Eye (tissue), 1 donor: ENCODE measurements around the gene SMAGP.
A peak's percentile ranks its signal among the peaks of the same experiment; 100 is the strongest.
"Not testable (repeated sequence)": the region's sequence is repeated elsewhere in the genome, so short reads cannot be mapped to it uniquely, and the experiment has no call there.

Source experiments
- DNase-seq: peaks from one replicate; pipeline ENCODE4 v3.0.0-alpha.2; 2015

The SMAGP gene

DNA sequence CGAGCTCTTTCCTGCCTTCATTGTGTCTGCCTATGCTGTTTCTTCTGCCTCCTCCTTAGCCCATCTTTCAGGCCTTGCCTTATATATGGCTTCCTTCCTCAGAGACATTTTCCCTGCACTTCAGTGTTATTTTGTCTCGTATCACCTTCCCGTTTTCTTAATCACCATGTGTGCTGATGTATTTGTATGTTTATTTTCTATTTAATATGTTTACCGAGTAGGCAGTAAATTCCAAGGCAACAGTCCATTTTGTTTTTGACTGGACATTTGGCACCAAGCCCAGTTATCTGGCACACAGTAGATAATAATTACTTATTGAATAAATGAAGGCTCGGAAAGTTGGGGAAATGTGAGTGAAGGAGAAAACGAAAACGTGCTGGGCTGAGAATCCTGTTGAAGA, 47.8 kb downstream of the SMAGP start:
- DNase-seq = no peak

DNA sequence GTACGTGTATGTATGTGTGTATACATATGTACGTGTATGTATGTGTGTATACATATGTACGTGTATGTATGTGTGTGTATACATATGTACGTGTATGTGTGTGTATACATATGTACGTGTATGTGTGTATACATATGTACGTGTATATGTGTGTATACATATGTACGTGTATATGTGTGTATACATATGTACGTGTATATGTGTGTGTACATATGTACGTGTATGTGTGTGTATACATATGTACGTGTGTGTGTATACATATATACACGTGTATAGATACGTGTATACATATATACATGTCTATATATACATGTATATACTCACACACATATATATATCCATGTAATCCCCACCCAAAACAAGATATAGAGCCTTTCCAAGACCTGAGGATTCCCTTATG, 50.4 kb downstream of the SMAGP start:
- DNase-seq = not testable (repeated sequence)

DNA sequence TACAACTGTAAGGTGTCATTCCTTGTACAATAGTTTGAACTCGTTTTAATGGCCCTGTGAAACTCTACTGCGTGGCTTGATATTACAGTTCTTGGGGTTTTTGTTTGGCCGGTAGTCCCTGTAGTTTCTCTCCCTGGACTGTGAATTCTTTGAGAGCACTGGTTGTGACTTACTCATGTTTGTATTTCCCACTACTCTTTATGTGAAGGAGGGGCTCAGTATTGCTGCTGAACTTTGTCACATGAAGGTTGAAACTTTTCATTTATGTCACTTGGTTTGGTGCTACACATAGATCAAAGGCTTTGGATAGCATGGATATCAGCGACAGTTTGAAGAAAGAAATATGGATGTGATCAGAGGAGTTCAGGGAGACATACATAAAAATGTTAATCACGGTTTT, 50.9 kb downstream of the SMAGP start:
- DNase-seq = no peak

DNA sequence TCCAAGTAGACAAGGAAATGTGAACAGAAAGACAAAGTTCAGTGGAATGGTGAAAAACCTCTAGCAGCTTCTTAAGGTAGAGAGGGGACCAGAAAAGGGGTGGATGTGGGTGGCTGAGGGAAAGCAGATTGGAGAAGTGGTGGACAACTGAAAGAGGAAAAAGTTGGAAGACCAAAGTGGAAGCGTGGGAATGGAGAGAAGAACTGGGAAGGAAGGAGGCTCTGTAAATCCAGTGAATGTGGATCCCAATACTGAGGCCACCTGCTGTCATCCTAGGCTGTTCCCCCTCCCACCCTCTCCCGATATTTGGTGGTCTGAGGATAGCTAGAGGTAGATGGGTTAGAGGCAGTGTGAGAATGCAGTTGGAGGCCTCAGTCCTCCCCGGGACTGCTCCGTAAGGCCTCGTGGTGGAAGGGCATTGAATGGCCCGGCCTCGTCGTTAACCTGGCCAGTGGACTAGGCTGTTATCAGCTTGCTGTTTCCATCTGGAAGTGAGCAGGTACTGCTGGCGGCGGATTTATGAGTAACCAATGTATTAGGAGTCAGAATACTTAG, 51.5 kb downstream of the SMAGP start:
- DNase-seq = no peak

DNA sequence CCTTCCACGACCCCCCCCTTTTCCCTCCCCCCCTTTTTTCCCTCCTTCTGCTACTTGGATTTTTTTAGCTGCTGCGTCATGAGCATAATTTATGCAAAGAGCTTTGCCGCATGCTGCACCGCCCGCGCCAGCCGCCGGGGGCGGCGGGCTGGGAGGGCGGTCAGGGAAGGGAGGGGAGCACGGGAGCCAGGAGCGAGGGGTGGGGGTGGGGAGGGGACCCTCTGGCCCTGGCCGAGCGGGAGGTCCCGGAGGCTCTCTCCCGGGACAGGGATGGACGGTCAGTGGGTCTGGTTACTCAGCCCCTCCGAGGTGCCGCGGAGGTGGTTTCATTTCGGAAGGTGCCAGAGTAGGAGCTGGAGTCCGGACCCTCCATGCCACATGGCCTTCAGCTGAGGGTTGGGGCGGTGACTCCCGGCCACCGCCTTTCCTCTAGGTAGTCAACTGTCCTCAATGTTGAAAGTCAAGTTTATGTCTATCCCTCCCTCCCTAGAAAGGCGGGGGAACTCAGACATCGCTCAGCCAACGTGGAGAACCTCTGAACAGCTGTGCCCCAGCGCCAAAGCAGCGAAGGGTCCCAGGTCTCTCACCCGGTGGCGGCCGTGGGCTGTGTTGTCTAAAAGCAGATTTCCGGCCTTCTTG, 52.1 kb downstream of the SMAGP start, which contains the start of gene POU6F1:
POU6F1 (minus strand) TSS at position 95 of the 639 bp plus-strand sequence. CDS start 11,226 bp downstream, outside the sequence.
- DNase-seq = peak; percentile 94

DNA sequence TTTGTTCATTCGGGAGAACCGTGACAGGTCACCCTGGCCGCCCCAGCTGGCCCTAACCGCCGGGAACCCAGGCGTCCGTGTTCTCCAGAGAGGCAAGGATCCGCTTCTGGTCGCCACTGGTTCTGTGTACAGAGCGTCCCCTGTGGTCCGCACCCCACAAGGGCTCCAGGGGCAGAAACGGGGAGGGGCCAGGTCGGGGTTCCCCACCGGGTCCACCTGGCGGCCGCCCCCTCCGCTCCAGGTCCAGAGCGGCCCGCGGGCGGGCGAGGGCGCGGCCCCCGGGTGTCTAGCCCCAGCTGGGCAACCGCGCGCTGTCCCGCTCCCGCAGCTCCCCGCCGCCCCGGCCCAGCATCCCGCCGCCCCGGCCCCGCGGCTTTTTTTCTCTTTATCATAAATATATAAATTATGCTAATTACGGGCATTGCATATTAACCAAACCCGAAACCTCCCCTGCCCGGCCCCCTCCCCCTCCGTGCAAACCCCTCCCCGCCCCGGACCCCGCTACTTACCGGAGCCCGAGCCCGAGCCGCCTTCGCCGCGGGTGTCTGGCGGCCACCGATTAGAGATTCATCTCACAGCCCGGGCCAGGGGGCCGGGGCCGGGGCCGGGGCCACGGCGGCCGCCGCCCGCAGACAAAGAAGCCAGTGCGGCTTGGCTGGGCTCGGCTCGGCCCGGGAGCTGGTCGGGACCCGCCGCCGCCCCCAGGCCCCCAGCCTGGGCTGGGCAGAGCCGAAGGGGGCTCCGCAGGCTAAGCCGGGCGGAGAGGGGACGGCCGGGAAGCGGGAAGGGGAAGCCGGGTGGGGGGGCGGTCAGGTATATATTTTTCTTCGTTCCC, 52.9 kb downstream of the SMAGP start:
- DNase-seq = peak; percentile 68

DNA sequence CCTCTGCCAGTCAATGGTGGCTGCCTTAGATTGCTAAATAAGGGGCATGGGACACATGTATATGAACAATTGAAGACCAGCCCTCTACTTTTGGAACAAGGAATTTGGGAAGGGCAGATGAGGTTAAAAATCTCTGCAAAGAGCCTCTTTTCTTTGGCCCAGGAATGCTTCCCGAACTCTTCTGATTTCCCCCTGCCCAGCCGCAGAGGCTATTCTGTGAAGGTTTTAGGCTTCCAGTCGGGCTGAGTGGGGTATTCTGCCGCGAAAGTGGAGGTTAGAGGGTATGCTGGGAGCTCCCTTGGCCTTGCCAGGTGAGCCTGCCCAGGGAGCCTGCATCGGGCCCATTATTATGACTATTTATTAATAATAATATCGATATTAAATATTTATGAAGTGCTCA, 53.6 kb downstream of the SMAGP start:
- DNase-seq = no peak

DNA sequence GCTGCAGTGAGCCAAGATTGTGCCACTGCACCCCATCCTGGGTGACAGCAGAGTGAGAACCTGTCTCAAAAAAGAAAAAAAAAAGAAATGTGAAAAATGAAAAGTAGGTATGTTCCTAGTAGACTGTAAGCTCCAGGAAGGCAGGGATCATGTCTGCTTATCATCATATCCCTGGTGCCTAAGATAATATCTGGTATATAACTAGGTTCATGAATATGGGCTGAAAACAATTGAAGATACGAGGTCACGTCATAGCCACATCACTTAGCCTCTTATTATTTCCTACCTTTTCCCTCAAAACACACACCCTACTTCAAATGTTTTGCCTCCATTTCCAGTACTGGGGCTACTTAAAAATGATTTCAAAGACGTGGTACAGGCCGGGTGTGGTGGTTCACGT, 55.3 kb downstream of the SMAGP start:
- DNase-seq = no peak

DNA sequence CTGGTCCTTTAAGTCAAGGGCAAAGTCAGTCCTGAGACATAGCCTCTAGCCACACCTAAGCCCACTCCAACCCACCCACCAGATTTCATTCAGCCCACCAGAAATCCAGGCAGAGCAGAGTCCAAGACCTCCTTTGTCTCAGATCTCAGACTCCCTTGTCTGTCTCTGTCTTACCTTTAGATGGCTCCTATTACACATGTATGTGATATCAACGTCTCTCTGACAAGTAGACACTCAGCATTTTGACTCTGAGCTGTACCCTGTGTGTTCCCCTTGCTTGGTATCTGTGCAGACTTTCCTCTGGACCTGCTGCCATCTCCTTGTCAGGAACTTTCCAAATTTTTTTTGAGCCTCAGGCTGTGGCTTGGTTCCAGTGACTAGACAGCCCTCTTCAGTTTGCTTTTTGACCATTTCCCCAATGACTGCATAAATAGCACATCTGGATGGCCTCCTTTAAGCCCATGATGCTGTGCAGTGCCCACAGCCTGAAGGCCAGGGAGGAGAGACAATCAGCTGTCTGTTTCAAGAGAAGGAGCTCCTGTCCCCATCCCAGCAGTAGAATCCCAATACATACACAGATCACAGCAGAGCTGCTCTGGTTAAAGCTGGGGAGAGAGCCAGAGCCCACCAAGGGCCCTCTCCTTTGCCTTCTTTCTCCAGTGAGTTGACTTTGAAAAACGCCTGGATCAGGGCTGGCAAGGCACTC, 59.4 kb downstream of the SMAGP start:
- DNase-seq = no peak

DNA sequence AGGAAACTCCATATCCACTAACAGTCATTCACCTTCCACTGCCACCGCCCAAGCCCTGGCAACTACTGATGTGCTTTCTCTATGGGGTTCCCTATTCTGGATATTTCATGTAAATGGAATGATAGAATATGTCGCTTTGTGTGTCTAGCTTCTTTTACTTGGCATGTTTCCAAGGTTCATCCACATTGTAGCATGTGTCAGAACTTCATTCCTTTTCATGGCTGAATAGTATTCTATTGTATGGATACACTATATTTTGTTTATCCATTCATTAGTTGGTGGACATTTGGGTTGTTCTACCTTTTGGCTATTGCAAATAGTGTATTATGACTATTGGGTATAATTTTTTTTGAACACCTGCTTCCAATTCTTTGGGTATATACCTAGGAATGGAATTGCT, 61.0 kb downstream of the SMAGP start:
- DNase-seq = no peak

DNA sequence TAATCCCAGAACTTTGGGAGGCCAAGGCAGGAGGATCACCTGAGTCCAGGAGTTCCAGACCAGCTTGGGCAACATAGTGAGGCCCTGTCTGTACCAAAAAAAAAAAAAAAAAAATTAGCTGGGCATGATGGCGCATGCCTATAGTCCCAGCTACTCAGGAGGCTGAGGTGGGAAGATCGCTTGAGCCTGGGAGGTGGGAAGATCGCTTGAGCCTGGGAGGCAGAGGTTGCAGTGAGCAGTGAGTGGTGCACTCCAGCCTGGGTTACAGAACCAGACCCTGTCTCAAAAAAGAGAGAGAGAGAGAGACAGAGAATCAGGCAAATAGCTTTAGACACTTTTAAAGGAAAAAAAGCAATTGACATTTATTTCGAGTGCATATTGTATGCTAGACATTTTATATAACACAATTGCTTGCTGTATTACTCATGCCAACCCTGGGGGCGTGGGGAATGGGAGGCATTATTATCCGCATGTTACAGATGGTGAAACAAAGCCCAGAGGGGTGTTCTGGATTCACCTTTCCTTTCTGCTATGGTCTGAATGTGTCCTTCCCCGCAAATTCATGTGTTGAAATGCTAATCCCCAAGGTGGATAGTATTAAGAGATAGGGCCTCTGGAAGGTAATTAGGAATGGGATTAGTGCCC, 62.1 kb downstream of the SMAGP start:
- DNase-seq = no peak

DNA sequence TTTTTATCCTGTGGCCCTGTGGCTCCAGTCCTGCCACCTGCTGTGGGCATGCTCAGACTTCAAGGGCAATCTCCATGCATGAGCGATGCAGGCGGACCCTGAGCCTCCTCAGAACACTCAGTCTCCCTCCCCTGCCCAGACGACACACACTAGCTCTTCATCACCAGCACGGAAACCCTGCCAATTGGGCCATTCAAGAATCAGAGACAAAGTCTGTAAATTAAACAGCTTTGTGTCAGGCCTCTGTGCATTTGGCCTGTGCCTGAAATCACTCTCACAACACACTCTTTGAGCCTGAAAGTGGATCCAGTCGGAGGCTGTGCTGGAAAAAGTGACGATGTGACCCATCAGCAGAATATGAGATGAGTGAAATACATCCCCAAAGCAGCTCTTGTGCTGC, 64.9 kb downstream of the SMAGP start:
- no peak for DNase-seq

DNA sequence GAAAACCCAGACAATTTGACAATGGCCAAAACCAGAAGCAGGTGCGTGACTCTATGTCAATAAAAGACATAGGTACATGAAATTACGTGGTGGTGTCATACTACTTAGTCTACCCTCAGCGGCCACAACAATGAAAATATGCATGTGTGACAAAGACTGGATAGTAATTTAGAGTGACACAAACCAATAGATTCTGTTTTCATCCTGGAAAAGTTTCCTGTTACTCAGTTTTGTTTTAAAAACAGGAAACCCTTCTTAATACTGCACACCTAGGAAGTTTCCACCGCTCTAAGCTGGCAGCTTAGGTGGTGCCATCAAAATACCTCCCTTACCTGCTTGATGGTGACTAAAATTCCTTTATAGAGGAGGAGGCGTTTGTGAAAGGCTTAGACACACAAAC, 67.5 kb downstream of the SMAGP start:
- DNase-seq = no peak

DNA sequence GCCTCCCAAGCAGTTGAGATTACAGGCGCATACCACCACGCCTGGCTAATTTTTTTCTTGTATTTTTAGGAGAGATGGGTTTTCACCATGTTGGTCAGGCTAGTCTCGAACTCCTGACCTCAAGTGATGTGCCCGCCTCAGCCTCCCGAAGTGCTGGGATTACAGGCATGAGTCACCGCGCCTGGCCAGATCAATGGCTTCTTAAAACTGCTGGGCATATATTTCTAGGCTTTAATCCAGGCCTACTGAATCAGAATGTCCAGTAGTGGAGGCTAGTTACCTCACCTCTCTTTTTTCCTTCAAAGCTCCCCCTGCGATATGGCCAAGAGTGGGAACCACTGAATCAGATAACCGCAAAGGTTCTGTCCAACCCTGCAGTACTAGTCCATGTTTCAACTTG, 69.4 kb downstream of the SMAGP start:
- no peak for DNase-seq

DNA sequence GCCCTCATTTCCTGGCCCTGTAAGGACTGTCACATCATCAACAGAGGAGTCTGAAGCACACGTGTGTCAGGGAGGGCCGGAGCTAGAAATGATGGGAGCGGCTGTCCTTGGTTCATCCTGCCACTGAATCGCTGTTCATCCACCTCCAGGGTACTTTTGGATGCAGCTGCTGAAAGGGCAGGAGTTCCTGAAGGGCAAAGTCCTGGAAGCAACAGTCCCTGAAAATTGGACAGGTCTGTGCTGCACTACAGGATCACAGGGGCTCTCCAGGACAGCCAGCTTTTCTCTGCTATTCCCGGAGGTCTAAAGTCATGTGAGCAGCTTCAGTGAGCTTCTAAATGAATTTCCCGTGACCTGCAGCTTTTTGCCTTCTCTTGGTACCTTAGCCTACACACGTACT, 70.1 kb downstream of the SMAGP start:
- DNase-seq = no peak

DNA sequence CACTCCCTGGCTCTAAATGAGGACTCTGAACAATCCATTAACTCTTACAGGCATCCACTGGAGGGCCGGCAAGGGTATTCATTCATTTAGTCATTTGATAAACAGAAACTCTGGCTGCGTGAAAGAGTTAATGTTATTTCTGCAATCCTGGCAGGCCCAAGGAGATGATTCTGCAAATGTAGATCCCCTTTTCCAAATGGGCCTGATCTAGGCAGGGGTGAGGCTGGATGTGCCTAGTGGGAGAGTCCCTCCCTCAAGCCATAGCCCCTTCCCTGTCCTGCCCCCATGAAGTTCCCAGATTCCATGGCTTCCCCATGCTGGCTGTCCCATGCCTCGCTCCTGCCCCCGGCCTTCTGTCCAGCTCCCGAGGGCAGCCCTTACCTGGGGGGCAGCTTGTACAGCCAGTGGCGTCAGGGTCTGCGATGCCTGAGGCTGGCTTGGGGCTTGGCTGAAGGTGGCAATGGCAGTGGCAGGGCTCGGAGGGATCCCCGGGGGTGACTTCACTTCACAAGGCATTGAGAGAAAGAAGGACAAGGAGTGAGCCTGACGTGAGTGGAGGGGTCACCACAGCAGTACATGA, 70.8 kb downstream of the SMAGP start:
- no peak for DNase-seq

DNA sequence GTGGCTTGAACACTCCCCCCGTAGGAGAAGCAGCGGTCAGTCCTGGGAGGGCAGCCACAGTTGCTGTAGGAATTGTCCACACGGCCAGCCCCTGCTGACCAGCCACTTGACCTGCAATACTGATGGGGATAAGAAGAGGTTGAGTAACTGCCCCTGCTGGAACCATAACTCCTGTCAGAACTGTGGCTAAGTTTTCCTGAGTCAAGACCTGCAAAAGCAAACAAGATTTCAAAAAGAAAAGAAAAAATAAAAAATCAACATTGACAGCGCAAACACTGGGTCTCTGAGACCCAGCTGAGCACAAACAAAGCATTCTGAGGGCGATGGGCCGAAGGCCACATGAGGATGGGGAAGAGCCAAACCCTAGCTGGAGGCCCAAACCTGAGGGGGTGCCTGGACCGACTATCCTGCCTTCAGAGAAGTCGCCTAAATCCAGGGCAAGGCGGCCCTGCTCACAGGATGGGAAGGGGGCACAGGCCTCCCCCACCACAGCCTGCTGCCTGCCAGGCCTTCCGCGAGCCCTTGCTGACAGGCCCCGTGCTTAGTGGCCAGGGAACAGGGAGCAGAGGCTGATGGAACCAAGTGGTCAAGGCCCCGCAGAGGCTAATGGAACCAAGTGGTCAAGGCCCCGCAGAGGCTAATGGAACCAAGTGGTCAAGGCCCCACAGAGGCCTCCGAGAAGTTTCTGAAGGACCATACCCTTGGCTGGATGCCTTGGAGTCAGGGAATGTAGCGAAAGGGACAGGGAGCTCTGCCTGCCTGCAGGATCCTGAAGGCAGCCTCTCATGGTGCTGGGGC, 71.4 kb downstream of the SMAGP start:
- no peak for DNase-seq

DNA sequence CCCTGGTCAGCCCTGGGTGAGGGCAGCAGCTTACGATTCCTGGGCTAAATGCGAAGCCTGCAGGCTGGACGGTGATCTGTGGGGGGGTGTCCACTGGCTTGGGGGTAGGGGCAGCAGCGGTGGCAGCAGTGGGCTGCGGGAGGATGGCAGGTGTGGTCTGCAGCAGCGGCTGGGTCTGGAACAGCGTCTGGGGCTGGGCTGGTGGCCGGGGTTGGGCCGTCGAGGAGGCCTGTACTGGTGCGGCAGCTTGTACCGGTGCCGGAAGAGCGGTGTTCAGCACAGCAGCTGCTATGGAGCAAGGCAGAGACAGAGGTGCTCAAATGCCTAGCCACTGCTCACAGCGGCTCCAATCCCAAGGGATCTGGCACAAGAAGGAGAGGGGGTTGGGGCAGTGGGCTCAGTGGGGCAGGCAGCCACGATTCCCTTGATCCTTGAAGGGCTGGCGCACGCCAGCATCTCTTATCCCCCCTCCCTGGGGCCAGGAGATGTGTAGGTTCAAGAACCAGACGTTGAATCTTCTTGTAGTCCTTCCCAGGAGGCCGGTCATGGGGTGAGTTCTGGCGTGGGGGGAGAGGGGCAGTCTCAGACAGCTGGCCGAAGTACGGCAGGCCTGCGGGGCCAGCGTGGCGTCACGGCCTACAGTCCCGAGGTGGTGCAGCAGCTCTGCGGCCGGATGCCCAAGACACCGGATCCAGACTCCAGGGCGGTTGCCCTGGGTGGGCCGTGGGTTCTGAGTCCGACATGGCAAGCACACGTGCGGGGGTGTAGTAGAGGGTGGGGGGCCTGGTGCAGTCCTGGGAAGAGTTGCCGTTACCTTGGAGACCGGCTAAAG, 72.3 kb downstream of the SMAGP start:
- no peak for DNase-seq

DNA sequence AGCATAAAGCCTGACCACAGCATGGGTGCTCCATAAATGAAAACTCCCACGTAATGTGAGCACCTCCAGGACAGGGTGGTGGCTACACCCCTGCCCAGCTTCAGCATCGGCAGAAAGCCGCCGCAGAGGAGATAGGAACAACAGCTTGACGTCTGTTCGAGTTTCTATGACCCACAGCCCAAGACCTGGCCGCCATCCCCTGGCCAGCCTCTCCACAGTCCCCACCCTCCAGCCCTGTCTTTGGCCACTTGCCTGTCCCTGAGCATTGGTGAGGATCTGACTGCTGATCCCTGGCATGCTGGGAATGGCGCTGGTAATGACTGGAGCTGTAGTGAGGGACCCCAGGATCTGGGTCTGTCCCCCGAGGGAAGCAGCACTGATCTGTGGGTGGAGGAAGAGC, 73.7 kb downstream of the SMAGP start:
- DNase-seq = no peak

DNA sequence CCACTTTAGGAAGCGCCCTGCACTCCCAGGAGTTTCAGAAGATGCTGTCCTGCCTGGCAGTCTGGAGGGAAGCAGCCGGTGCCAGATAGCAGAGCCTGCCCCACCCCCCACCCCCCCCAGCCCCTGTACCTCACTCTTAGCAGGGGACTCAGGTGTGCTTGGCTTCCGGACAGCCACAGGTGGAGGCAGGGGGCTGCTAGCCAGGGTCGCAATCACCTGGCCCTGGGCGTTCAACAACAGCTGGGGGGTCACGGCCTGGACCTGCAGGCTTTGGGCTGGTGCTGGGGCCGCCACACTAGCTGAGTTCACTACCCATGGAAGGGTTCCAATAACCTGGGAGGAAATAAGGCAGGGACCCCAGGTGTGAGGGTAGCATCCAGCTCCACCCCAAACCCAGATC, 74.4 kb downstream of the SMAGP start:
- no peak for DNase-seq
